Spleen (tissue), 11 donors: Measurements from ENCODE around the gene PXK. TPM values are rescaled to one million over a fixed set of nuclear protein-coding genes. Genes with fewer than 3 reads are reported as not detected.

Source experiments
- DNase-seq: peaks from one replicate; pipeline ENCODE4 v3.0.0-alpha.2; 2020
- H3K27ac ChIP-seq, 8 donors: fragments of 200-600 bp; sonication (generic) in 7 of 8; 1 replicate in 4 of 8; 2 replicates in 4 of 8; pipeline versions ENCODE4 v1.5.0 to v1.8.0; 2016 to 2021; ENCODE audit warnings: inconsistent platforms in 4 of 8, mild to moderate bottlenecking in 4 of 8, moderate library complexity in 1 of 8
- H3K27me3 ChIP-seq, 7 donors: fragments of 200-600 bp; sonication (generic) in 6 of 7; replicated peaks in 1 of 7; 1 replicate in 4 of 7; 2 replicates in 3 of 7; pipeline versions ENCODE4 v1.5.0 to v1.8.0; 2016 to 2021; ENCODE audit warnings: inconsistent platforms in 3 of 7, mild to moderate bottlenecking in 1 of 7
- H3K36me3 ChIP-seq, 6 donors: fragments of 200-600 bp; sonication (generic) in 5 of 6; 1 replicate in 4 of 6; 2 replicates in 2 of 6; pipeline versions ENCODE4 v1.5.0 to v1.8.0; 2016 to 2021; ENCODE audit warnings: inconsistent platforms in 2 of 6
- H3K4me1 ChIP-seq, 6 donors: fragments of 200-600 bp; sonication (generic) in 5 of 6; 1 replicate in 3 of 6; 2 replicates in 3 of 6; pipeline versions ENCODE4 v1.5.0 to v1.8.0; 2016 to 2021; ENCODE audit warnings: inconsistent platforms in 3 of 6
- H3K4me3 ChIP-seq, 8 donors: fragments of 200-600 bp; sonication (generic) in 7 of 8; 1 replicate in 4 of 8; 2 replicates in 4 of 8; pipeline versions ENCODE4 v1.5.0 to v1.8.0; 2016 to 2021; ENCODE audit warnings: inconsistent platforms in 4 of 8, mild to moderate bottlenecking in 4 of 8, moderate library complexity in 2 of 8
- H3K9me3 ChIP-seq, 8 donors: fragments of 200-600 bp; sonication (generic) in 7 of 8; 1 replicate in 4 of 8; 2 replicates in 4 of 8; pipeline versions ENCODE4 v1.5.0 to v1.8.0; 2016 to 2021; ENCODE audit warnings: inconsistent platforms in 4 of 8
- CTCF ChIP-seq, 11 experiments: fragments of 200-600 bp in 7 of 11; fragments of 450-650 bp in 4 of 11; sonication (generic) in 4 of 11; IDR thresholded peaks in 8 of 11; conservative IDR thresholded peaks in 3 of 11; 1 replicate in 7 of 11; 2 replicates in 4 of 11; pipeline versions ENCODE4 v1.4.0 to v1.8.0; 2016 to 2021; ENCODE audit warnings: antibody characterized with exemption in 11 of 11, inconsistent platforms in 4 of 11, mild to moderate bottlenecking in 1 of 11
- POLR2A ChIP-seq, 3 donors: fragments of 450-650 bp; IDR thresholded peaks; one replicate each; pipeline ENCODE4 v1.5.1; 2017; ENCODE audit warnings: antibody characterized with exemption in 3 of 3, mild to moderate bottlenecking in 1 of 3
- POLR2AphosphoS5 ChIP-seq, 3 donors: sonication (generic); formaldehyde crosslinking; IDR thresholded peaks; one replicate each; pipeline ENCODE4 v1.5.1; 2017; ENCODE audit warnings: antibody characterized with exemption in 3 of 3
- WGBS, 5 donors: extraction: QIAGEN DNeasy Blood & Tissue Kit in 3 of 5; methylation state at CpG; one replicate each; pipeline versions ENCODE4 v1.1.5 to v1.1.7; 2013 to 2018; 5-methylcytosine and 5-hydroxymethylcytosine counted together
- intact Hi-C: fragments of 100-400 bp; cut with DNase I; formaldehyde crosslinking; loops from one replicate; pipeline ENCODE4 v1.15.0; 2023; ENCODE audit warnings: low total_unique reads
- polyA plus RNA-seq, 3 donors: library from polyadenylated mRNA; stranded (reverse); fragments of 200-250 nt; gene quantifications; one replicate each; pipeline ENCODE4 v1.2.1, GENCODE V29; 2013
- total RNA-seq, 7 donors: library from RNA; depleted of rRNA in 3 of 7; stranded (reverse); fragments of >200 nt in 3 of 7; fragmentation: NEBNext Ultra II Directional in 4 of 7; extraction: Animal tissue kit (Norgen Biotek cat#: 25700) in 4 of 7; gene quantifications; one replicate each; pipeline versions ENCODE4 v1.1.0 to v1.2.1, GENCODE V29; 2016 to 2021
- donor health status: healthy with polysubstance abuse.
- donor health status: DM: no; HTN: no; CAD: no; lungs with moderate emphysema.
- donor health status: DM: no; HTN: no; CAD: no.
- donor health status: Bipolar disorder and iron deficiency.
- donor health status: healthy.
- donor health status: DM: no; HTN: no; CAD: no.
- donor health status: DM: yes; HTN: yes; CAD: no.

The PXK gene
- total and polyA plus RNA-seq, 10 donors, result 19.3 to 80.9 (median 49.7) TPM

GRCh38 chr3:58414538-58415197 is 82.0 kb downstream of the PXK start:
- Histone ChIP-seq H3K9me3 (no peaks in the 10 kb centered on the region), H3K4me1 (peaks cover 0 to 34% (median 24%) of the 10 kb centered on the region in 6 donors), H3K27me3 (no peaks in the 10 kb centered on the region), H3K27ac (peak overlapping the region in 3 of 8 donors; percentile 19 to 31 (median 24)), H3K36me3 (peaks cover 0 to 96% (median 35%) of the 10 kb centered on the region in 6 donors), H3K4me3 (no peak overlapping the region)
- no peak for TF ChIP-seq POLR2AphosphoS5 (IDR thresholded peaks at IDR 0.05)
- TF ChIP-seq CTCF (IDR thresholded peaks at IDR 0.05 in 8 of 11, conservative IDR thresholded peaks at IDR 0.05 in 3 of 11), result peak; percentile 43 to 91 (median 81)
- intact Hi-C loops, result loop anchor here (5.0 kb wide), 1 partner anchor 92 kb away; no protein-coding TSS in a partner anchor
- DNase-seq, result no peak

GRCh38 chr3:58416191-58416590 is 83.5 kb downstream of the PXK start:
- no peak for DNase-seq

GRCh38 chr3:58417075-58417474 is 84.4 kb downstream of the PXK start:
- H3K9me3 ChIP-seq, result no peaks in the 10 kb centered on the region
- intact Hi-C loops, result no loop called here

More at GRCh38 chr3:58416191-58416590, 83.5 kb downstream of the PXK start:
- WGBS, 5 donors, result 93 to 97% (median 96%) methylated on average over 2 of the region's 2 CpGs
- intact Hi-C loops, result no loop called here
- TF ChIP-seq CTCF (IDR thresholded peaks at IDR 0.05 in 8 of 11, conservative IDR thresholded peaks at IDR 0.05 in 3 of 11), result no peak
- TF ChIP-seq POLR2A (IDR thresholded peaks at IDR 0.05), result no peak
- TF ChIP-seq POLR2AphosphoS5 (IDR thresholded peaks at IDR 0.05), result no peak
- peaks cover 0 to 41% (median 29%) of the 10 kb centered on the region in 6 donors for H3K4me1 ChIP-seq
- H3K9me3 ChIP-seq, result no peaks in the 10 kb centered on the region
- H3K36me3 ChIP-seq, result peaks cover 0 to 96% (median 27%) of the 10 kb centered on the region in 6 donors
- no peak overlapping the region for H3K27ac ChIP-seq
- no peak overlapping the region for H3K4me3 ChIP-seq
- no peaks in the 10 kb centered on the region for H3K27me3 ChIP-seq

GRCh38 chr3:58418227-58418626 is 85.5 kb downstream of the PXK start:
- intact Hi-C loops, result no loop called here
- 72 to 87% (median 79%) methylated on average over 6 of the region's 6 CpGs for WGBS, 5 donors

More at GRCh38 chr3:58417075-58417474, 84.4 kb downstream of the PXK start:
- H3K27me3 ChIP-seq, result no peaks in the 10 kb centered on the region
- DNase-seq, result no peak
- WGBS, 5 donors, result 95 to 100% (median 96%) methylated on average over 2 of the region's 2 CpGs
- H3K36me3 ChIP-seq, result peaks cover 0 to 96% (median 30%) of the 10 kb centered on the region in 6 donors
- no peak overlapping the region for H3K27ac ChIP-seq
- no peak for TF ChIP-seq POLR2A (IDR thresholded peaks at IDR 0.05)
- H3K4me1 ChIP-seq, result peaks cover 0 to 41% (median 29%) of the 10 kb centered on the region in 6 donors
- H3K4me3 ChIP-seq, result no peak overlapping the region

More at GRCh38 chr3:58418227-58418626, 85.5 kb downstream of the PXK start:
- H3K4me3 ChIP-seq, result no peak overlapping the region
- H3K27me3 ChIP-seq, result no peaks in the 10 kb centered on the region
- peaks cover 0 to 41% (median 29%) of the 10 kb centered on the region in 6 donors for H3K4me1 ChIP-seq
- peak overlapping the region in 2 of 8 donors; percentile 73 for H3K27ac ChIP-seq
- no peaks in the 10 kb centered on the region for H3K9me3 ChIP-seq
- TF ChIP-seq CTCF (IDR thresholded peaks at IDR 0.05 in 8 of 11, conservative IDR thresholded peaks at IDR 0.05 in 3 of 11) (no peak), POLR2A (IDR thresholded peaks at IDR 0.05) (no peak), POLR2AphosphoS5 (IDR thresholded peaks at IDR 0.05) (no peak)
- peaks cover 0 to 96% (median 31%) of the 10 kb centered on the region in 6 donors for H3K36me3 ChIP-seq
- no peak for DNase-seq
